NCI-H1105 (cell line): ENCODE data around the gene MGLL.

ENCODE experiments used
- DNase-seq: peaks from one replicate; lab custom pipeline; 2025; lab: John Stamatoyannopoulos, UW

MGLL gene

DNA sequence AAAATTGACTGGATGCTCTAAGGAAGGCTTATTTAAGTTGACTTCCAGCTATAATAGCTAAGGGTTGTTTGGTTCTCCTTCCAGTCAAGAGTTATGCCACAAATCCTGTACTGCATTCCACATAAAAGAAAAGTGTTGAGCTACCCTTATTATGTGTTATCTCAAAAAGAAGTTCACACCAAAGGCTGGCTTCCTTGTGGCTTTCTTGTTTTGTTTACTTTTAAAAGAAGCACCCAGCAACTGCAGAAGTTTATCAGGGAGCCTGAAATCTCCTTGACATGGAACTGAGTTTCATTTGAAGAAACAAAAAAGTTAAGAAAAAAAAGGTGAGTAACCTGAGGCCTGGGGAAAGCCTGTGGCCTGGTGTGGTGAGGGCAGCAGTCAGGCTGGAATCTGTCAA lies 10.2 kb downstream of the MGLL start:
- no peak for DNase-seq

DNA sequence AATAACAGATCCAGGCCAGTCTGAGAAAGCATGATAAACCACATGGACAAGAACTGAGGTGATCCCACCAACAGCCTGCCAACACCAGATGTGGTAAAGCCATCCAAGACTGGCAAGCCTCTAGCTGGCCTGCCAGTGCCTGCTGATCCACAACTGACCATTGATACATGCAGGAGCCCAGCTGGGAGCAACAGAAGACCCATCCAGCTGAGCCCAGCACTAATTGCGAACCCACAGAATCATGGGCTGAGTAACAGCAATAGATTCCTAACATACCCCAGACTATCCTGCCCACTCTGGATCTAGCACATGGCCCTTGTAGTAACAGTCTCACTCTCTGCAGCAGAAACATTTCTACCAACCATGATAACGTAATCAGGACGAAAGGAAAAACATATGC lies 10.6 kb downstream of the MGLL start:
- no peak for DNase-seq

DNA sequence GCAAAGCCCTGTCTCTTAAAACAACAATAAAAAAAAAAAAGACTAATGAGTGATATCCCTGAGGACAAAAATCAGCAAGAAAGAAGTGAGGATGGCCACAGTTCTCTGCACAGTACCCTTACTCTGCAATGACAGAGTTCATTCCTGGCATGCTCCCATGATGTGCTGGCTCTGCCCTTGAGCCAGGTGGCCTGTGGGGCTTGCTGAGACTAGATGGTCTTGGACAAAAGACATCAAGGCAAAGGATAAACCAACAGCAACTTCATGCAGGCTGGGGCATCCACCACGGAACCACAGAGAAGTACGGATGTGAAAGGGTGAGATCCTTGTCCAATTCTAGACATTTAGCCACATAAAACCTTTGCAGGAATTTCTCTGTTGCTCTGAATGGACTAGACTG lies 12.7 kb downstream of the MGLL start:
- DNase-seq = no peak

DNA sequence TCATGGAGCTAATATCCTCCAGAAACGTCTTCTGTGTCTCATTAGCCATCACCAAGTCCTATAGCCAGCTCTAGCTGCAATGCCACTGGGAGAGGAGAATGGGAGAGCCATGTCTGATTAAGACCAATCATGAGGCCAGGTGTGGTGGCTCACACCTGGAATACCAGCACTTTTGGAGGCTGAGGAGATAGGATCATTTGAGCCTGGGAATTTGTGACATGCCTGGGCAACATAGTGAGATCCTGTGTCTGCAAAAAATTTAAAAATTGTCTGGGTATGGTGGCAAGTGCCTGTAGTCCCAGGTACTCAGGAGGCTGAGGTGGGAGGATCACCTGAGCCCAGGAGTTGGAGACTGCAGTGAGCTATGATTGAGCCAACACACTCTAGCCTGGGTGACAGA lies 13.1 kb downstream of the MGLL start:
- DNase-seq = no peak

DNA sequence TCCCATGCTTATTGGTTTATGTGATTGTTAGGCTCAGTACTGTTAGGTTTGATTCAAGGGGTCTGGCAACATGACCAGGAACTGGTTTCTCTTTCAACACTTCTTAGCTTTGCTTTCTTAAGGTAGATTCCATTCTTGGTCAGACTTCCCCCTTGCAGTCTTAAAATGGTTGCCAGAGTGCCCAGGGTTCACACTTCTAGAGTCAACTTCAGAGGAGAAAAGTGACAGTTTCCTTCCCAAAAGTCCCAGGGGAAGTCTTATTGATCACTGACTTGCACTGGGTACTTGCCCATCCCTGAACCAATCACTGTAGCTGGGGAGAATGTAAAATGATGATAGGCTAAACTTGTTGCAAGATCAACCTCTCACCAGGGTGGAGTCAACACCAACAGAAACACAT lies 14.1 kb downstream of the MGLL start:
- DNase-seq = no peak

DNA sequence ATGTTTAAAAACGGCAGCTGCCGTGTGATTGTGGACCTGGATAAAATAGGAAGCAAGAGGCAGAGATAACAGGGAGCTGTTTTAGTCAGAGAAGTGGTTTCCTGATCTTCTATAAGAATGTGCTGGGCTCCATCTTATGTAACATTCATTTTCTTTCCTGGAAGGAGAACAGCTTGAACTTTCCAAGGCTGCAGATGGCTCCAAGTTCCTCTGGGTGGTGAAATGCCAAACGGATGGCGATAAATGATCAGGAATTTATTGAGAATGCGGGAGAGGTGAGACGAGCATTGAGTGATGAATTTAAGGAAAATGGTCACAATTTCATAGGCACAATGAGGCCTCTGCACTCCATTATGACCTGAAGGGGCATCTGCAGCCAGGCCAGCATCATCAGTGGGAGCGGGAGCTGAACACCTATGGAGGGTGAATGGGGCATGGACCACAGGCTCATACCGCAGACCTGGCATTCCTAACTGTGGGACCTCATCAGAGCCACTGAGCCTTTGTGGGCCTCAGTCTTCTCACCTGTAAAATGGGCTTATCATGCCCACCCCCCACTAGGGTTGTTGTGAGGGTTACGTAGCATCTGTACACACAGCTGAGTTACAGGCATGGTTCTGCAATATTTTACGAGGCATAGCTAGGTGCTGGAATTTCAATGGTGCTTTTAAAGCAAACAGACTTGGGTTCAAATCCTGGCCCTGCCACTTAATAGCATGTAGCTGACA lies 17.1 kb downstream of the MGLL start:
- no peak for DNase-seq

DNA sequence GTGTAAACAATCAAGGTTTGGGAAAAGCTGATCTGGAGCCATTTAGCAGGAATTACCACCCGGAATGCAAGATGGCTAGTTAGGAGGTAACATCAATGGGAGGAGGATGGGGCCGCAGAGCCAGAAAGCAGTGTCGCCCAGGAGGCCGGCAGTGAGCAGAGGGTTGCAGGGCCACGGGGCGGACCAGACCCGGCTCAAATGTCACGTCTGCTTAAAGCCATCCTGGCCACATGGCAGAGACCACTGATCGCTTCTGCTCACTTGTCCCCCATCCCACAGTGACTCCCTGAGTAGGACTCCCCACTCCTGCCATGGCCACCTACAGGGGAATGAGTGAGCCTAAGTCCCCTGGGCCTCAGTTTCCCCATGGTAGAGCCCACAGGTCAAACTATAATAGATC lies 18.2 kb downstream of the MGLL start:
- DNase-seq = no peak

DNA sequence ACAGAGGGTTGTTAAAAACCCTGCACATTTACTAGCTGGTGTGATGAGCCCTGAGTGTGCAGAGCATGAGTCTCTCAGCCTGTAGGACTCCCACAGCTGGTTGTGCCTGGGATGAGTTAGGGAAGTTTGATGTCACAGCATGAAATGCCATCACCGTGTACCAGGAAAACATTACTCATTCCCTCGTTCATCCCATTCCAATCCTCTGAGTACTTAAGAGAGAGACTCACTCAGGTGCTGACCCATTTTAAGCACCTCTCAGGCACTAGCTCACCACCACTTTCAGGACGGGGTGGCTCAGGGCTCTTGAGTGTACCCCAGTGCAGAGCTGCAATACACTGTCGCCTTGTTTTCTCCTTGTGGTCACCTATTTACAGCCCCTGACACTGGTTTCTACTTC lies 18.7 kb downstream of the MGLL start:
- DNase-seq = no peak

DNA sequence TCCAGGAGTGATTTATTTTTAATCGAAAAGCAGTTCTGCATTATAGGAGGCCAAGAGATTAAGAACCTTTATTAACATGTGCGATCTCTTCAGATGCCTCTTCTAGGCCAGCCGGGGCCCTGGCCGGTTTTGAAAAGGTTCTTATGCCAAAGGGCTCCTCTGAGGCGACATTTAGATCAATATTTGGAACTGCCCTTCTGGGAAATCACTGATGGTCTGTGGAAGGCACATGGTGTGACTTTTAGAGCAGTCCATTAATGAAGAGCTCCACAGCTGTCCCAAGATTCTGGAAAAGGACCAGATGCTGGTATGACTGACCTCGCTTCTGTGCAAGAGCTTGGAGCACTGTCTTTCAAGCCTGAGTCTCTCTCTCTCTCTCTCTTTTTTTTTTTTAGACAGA lies 19.7 kb downstream of the MGLL start:
- DNase-seq = no peak

DNA sequence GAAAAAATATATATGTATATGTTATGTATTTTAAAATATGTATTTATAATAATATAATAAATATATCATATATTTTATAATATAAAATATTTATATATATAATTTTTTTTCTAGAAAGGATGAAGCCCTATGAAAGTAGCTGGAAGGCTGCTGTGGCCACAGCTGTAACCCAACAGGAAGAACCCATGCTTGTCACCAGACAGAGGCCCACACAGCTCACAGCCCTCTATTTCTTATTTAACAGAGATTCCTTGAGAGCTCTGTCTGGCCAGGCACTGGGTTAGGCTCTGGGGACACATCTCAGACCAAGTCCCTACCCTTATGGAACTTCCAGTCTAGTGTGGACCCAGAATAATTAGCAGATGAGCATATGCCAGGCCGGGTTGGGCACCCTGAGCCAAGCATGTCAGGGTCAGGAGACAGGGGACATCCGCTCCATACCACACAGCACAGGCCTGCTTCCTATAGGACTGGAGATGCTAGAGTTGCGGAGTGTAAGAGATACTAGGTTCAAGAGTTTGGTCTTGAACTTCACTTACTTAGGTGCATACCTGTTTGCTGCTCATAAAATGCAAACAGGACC lies 20.5 kb downstream of the MGLL start:
- DNase-seq = no peak

DNA sequence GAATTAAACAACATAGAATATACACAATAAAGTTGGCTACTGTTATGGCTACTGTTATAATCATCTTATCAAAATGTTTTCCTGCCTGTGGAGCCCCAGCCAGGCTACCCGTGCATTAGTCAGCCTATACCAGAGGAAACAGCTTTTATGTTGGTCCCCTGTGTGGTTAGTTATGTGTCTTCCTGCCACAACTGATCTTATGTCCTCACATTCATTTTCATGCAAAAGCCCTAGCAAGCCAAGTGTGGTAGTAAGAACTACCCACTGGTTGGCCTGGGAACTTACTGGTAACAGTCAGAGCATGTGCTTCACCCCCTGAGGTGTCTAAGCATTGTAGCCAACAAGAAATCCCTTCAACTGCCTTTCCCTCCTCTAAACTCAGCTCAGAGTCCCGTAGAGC lies 21.8 kb downstream of the MGLL start:
- DNase-seq = no peak

DNA sequence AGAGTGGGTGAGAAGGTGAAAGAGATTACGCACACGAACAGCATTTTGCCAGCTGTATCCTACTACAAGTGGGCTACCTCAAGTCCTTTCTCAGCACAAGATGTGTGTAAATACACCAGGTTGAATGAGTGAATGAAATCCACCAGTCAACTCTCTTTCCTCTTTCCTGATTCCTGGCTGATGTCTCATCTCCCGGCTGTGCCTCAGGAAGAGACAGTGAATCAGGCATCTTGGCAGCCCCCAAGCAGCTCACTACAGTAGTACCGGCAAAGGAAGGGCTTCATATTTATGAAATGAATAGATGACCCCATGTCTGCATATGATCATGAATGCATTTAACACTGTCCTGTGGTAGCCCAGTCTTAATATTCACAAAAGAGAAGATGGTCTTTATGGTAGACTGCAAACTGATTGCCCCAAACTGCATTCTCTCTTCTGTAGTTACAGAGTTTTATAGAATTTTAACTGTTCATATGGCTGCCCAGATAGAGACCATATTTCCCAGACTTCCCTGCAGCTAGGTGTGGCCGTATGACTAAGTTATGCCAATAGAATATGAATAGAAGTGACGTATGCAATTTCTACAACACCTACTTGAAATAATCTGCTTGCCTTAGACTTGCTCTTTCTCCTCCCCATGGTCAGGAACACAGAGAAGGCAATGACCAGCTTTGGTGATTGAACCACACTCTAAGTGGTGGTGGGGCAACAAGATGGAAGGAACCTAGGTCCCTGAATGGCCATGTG lies 22.7 kb downstream of the MGLL start:
- DNase-seq = no peak

DNA sequence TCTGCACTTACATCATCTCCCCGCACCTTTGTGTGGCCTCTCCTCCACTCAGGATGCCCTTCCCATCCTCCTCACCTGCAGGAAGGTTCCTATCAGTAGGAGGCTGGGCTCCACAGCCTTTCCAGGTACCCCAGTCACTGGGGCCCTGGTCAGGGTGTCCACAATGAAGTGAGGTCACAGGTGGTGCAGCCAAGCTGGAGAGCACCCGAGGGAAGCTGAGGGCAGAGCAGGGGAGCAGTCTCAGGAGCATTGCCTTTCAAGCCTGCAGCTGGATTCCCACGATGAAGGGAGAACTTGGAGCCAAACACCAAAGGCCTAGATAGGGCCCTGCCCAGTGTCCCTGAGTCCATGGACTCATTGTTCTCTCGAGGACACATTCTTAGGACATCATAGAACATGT lies 23.6 kb downstream of the MGLL start:
- DNase-seq = no peak

DNA sequence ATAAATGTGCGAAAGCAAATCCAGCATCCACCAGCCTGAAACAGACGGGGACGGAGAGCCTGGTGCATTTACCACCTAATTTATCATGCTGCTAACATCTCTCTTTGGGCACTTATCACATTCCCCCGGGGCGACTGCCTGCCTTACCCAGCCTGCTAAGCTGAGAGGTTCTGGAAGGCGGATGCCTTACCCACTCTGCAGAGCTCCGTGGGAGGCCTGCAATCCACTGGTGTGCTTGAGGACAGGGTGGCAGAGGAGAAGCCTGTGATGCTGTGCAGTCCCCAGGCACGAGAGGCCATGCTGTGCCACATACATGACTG lies 25.5 kb downstream of the MGLL start:
- no peak for DNase-seq

DNA sequence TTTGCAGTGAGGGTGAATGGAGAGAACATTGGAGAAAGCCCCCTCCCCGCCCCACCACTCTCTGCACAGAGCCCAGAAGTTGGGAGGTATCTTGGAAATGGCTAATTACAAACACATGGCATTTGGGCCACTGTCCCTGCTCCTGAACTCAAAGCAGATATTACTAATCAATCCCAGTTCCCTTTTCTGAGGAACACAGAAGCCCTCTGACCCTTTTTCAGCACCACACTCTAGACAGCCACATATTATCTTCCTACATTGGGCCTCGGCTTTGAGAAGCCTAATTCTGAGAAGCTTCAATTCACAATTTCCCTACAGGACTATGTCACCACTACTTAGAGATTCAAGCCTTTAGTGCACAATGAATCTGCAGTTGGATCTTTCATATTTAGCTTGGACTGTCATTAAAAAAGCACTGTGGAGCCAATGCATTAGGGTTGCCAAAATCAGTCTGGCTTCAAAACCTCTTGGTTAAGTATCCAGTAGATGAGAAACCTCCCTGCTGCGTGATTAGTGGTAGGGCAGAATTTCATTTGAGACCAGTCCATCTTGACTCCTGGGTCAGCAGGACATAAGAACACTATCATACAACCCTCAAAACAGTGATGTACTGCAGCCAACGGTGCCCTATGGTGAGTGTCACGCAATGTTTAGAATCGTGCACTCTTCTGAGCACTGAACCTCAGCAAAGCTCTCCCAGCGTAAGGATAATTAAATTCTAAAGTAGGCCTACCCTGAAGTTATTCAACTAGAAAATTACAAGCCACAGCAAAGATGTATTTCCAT lies 26.1 kb downstream of the MGLL start:
- no peak for DNase-seq

DNA sequence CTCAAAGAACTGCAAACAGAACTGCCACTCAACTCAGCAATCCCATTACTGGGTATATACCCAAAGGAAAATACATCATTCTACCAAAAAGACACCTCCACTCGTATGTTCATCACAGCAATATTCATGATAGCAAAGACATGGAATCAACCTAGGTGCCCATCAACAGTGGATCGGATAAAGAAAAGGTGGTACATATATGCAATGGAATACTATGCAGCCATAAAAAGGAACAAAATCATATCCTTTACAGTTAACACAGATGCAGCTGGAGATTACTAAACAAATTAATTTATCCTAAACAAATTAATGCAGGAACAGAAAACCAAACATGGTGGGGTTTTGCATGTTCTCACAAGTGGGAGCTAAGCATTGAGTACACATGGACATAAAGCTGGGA lies 27.3 kb downstream of the MGLL start:
- no peak for DNase-seq

DNA sequence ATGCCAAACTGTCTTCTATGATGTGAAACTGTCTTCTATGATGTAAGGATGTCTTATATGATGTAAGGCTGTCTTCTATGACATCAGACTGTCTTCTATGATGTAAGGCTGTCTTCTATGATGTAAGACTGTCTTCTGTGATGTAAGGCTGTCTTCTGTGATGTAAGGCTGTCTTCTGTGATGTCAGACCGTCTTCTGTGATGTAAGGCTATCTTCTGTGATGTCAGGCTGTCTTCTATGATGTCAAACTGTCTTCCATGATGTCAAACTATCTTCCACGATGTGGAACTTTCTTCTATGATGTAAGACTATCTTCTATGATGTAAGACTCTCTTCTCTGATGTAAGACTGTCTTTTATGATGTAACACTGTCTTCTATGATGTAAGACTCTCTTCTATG lies 27.9 kb downstream of the MGLL start:
- no peak for DNase-seq

DNA sequence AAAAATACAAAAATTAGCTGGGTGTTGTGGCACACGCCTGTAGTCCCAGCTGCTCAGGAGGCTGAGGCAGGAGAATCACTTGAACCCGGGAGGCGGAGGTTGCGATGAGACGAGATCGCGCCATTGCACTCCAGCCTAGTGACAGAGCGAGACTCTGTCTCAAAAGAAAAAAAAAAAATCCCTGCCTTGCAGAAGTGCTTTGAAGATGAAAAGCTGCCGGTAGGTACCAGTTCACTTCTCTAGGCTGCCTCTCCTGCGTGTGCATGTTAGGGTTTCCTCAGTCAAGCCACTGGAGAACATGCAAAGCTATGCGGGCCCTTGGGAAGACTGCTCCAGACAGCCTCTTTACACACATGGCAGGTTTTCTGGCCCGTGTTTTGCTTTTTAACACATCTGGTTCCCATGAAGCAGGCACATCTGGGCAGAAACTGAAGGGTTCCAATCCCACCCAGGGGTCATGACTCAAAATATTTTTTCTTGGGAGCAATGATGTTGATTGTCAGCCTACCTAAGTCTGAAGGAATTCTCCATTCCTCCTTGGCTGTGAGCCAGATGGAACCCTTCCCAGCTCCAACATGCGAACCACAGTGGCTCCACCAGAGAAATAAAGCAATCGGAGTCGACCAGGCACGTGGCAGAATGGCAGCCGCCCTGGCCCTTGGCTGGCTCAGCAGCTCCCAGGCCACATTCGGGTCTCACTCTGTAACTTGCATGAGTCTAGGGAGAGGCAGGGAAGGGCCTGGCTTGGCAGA lies 29.6 kb downstream of the MGLL start:
- peak; percentile 12 for DNase-seq

DNA sequence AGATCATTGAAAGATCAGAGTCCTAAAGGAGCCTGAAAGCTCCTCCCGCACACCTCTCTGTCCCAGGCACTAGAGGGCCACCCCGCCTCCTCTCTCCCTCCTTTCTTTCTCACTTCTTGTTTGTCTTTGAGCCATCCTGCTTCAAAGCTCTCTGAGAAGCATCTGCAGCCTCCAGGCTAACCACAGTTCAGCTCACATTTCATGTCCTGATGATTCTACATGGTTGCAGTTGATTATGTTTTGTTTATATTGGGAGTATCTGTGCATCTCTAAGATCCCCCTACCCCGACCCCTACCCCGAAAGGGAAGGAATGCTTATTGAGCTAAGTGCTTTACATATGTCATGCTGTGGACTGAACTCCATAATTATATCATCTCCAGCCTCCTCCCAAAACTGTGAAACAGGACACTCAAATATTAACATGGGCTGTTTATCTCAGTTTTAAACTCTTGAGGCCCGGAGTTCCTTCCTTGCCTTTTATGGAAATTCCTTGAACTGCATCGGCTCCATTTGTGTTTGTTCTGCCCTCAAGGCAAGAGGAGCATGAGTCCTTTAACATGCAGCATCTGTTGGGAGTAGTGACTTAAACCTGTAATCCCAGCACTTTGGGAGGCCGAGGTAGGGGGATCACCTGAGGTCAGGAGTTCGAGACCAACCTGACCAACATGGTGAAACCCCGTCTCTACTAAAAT lies 30.9 kb downstream of the MGLL start:
- DNase-seq = peak; percentile 8

DNA sequence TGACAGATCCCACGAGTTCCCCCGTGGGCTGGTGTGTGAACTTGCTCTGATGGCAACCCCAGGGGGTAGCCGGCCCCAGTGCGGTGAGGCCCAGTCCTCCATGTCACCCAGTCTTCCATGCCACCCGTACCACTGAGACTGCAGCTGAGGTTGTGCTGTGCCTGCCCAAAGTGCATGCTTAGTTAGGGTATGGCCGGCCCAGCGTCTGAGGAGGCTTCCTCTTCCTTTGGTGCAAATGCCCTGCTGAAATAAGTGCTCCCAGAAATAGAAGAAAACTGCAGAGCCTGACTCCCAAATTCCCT lies 31.5 kb downstream of the MGLL start:
- no peak for DNase-seq

DNA sequence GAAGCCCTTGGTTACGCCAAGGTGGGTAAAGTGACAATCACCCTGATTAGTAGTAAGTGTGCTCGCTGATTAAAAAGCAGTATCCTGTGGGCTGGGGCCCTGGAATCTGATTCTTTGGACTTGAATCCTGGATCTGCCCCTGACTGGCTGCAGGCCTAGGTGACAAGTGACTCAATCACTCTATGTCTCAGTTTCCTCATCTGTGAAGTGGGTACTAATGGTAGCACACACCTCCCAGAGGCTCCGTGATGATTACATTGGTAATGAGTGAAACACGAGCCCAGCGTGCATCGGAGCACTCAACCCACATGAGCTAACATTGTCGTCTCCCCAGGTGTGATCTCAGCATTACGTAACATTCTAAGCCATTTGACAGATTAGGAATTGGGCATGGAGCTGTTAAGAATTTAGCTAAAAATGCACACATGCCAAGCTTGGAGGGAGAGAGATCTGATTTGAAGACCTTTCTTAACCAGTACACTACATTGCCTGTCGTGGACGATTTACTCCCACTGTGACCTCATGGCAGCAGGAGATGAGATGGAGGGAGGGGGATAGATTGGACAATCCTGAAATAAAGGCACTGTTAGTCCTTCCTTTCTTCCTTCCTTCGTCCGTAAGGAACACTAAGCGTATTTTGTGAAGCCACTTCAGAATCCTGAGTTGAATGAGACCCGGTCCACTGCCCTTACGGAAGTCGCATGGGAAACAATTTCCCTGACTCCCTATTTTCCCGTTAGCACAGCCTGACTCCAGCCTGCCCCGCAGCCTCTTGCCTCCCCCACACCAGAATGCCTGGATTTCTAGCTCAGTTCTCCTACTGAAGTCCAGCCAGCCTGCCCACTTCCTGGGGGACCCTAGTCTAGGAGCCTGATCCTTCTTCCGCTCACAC lies 32.1 kb downstream of the MGLL start:
- no peak for DNase-seq
